T1000 (cell line): Measurements from ENCODE around the gene PRRX1.
A peak's percentile ranks its signal among the peaks of the same experiment; 100 is the strongest.

Experiments used
- DNase-seq: peaks from one replicate; lab custom pipeline; 2025; ENCODE audit warnings: mixed read lengths; lab: John Stamatoyannopoulos, UW

The PRRX1 gene

DNA sequence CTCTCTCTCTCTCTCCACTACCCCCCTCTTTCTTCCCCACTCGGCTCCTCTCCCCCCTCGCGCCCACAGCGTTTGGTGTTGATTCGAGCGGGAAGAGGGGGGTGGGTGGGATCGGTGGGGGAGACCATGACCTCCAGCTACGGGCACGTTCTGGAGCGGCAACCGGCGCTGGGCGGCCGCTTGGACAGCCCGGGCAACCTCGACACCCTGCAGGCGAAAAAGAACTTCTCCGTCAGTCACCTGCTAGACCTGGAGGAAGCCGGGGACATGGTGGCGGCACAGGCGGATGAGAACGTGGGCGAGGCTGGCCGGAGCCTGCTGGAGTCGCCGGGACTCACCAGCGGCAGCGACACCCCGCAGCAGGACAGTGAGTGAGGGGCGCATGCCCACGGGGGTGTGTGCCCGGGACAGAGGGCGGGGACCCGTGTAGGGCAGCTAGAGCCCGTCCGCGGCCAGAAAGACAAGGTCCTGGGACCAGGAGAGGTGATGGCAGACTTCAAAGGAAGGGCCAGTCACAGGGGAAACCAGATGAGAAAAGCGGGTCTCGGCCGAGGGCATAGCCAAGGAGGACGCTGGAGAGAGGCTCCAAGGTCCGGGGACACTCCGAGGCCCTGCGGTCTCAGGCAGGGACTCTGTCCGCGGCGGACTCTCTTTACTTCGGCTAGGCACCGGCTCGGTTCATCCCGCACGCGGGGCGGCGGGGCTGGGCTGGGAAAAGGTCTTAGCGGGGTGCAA lies at the start of gene PRRX1:
Gene PRRX1, plus strand, starts transcription at position 39 of the 735 bp plus-strand sequence. Its CDS starts 88 bp downstream, at position 127.
- DNase-seq, result no peak

DNA sequence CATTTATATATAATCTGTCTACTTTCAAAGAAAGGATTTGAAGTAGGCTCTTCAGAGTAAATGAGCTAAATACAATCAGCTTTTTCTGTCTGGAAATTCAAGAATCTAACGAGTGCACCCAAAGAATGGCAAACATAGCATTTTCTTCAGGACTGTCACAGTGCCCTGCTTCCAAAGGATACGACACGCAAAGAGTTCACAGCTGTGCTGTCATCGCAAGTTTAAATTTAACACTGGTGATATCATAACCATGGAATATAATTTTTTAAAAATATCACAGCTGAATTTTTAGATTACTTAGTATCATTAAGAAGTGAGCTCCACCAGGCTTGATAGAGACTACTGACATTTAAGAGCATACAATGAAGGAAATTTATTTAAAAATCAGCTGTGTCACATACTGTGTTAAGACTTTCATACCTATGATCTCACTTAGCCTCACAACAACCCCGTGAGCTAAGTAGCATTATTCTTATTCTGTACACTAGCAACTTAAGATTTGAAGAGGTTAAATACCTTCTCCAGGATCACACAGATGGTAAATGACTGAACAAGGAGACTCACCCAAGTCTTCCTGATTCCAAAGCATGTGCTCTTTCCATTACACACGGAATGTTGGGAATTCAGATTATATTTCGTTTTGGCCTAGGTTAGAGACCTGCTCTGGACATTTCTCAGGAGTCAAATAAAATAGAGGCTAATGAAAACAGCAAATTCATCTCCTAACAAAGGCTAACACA lies 46.2 kb upstream of the PRRX1 start:
- no peak for DNase-seq

DNA sequence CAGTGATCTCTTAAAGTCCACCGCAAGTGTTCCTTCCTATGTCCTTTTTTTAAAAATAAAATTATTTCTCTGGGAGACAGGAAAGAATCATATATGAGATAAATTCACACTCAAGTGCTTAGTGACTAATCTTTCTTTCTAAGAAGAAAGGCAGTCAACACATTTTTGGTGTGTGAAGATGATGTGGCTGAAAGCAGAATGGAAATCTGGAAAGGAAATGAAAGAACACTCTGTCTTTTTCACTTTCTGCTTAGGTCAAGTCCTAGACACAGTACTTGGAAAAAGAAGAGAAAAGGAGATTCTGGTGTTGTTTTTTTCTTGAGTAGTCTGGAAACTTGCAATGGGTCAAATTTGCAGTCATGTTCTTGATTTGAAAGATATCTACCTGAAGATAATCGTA lies 45.5 kb upstream of the PRRX1 start:
- no peak for DNase-seq

DNA sequence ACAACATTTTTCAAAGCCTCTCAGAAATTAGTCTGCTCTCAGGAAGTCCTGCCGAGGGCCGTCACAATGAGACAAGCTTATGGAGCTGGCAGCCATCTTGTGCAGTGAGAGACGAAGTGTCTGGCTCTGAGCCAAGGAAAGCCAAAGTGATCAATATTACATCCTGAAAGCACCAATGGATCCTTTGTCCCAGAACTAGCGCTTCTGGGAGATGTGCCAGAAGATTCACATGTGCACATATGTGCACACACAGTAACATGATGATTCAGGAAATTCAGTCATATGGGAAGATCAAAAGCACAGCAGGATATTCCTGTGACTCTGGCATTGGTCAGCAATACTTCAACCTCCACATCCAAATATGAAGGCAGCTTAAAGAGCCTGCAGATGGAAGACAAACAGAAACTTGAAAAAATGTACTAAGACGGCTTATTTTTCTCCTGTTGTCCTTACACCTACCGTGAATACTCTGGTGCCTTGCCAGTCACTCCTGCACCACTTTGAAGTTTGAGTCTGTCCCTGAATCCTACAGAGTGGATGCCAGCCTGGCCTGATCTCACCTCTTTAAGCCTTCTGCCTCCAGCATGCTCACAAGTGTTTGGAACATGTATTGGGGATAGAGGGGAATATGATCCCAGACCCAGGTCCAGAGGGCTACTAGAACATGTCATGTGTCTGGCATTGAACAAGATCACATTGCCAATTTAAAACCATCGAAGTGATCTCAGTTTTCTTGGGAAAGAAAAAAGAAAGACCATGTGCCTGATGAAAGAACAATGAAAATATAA lies 44.5 kb upstream of the PRRX1 start:
- DNase-seq, result no peak

DNA sequence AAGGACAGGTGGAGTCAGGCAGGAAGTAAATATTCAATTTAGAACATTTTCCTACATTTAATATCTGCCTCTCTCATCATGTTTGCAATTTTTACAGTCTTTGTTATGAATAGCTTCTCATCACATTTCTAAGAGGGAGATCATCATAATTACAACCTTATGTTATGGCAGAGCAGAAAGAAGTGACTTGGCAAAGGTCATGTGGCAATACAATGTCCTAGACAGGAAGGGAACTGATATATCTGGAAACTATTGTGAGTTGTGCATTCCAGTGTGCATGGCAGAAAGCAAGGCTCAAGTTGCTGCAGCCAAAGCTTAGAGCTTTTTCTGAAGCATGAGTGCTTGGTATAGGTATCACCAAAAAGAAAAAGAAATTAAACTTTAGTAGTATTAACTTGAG lies 43.8 kb upstream of the PRRX1 start:
- DNase-seq, result no peak

DNA sequence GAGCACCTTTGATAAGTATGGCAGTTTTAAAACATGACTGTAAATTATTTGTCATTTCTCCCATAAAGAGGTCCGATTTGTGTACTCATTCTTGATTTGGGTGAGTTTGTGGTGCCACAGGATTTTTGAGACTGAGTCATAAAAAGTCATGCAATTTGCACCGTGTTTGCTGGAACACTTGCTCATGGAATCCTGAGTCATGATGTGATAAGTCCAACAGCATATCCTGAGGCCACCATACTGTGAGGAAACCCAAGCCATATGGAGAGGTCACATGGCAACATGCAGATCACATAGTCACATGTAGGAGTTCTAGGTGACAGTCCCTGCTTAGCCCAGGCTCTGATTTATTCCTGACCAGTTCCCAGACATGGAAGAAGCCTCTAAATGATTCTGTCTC lies 40.8 kb upstream of the PRRX1 start:
- peak; percentile 62 for DNase-seq

DNA sequence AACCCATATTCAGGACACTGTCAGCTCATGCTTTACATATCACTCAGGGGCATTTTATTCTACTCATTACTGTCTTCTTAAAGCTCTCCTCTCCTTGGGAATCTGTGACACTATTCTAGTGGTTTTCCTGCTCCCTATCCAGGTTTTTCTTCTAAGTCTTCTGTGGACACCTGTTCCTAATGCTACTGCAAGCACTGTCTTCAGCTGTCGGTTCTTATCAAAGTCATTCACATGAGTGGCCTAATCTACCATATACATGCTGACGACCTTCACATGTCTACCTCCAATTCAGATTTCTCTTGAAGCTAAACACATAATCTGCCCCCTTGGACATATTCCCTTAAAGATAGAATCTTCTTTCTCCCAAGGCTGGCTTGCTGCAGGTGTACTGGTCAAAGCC lies 39.8 kb upstream of the PRRX1 start:
- DNase-seq, result no peak

DNA sequence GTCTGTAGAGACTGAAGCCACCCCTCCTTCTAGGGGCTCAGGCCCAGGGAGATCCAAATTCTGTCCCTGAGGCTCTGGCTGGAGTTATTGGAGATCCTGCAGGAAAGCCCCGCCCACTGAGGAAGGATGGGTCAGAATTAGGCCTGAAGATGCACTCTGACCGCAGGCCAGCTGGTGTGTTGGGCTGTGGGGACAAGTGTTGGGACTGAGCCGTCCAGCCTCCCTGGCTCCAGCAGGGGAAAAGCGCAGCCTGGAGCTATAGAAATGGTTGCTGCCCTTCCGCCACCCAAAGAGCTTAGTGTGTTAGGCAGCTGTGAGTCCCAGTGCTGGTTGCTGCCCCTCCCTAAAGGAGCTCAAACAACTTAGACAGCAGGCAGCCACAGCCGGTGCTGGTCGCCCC lies 33.0 kb upstream of the PRRX1 start:
- no peak for DNase-seq

DNA sequence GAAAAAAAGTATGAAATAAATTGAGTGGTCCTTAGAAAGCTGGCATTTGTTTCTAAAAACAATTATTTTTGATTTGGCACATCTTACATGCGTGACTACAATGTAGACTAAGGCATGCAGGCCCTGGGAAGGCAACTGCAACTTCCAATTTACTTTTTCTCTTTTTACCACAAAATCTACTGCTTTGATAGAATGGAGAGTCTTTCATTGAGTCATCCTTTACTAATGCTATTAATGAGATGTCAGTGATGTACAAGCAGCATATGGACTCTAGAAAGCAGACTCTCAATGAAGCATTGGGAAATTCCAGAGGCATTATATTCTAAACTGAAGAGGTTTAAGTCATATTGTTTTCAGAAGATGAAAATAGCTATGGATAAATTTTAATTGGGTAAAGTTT lies 29.6 kb upstream of the PRRX1 start:
- no peak for DNase-seq

DNA sequence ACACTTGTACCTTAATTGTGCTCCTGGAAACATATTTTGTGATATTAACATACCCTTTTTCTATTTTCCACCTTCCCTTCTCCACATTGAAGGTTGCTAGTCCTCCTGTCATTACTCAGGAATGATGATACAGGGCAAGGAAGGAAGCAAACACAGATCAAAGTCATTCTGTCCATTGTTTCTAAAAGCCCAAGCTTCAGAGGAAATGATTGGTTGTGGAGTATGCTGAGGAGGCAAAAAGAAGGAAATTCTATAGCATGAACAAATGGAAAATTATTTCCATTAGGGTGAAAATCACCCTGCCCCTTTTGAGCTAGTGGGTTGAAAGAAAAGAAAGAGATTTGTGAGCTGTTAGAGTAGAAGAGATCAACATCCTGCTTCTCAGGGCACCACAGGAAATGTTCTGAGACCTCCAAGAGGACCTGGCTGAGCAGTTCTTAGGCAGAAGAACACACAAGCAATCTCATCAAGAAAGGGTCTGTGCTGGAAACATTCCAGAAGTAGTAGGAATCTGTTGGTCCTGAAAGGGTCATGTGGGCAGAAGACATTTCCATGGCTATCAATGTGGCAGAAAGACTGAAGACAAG lies 29.0 kb upstream of the PRRX1 start:
- no peak for DNase-seq

DNA sequence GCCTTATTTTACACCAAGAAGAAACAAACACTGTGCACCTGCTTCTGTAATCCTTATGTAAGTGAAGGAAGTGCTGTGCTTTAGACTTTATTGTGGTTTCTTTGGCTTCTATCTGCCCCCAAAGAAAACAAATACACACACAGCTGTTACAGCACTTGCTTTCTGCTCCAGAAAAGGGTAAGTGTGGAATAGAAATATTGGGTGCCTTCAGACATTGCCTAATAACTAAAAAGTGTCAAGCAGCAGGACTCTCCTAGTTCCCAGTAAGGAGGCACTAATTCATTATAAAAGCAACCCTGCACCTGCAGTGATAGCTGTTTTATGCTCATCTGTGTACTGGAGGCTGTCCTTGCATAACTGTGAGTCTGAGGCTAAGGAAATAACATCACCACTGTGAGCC lies 23.4 kb upstream of the PRRX1 start:
- DNase-seq, result no peak

DNA sequence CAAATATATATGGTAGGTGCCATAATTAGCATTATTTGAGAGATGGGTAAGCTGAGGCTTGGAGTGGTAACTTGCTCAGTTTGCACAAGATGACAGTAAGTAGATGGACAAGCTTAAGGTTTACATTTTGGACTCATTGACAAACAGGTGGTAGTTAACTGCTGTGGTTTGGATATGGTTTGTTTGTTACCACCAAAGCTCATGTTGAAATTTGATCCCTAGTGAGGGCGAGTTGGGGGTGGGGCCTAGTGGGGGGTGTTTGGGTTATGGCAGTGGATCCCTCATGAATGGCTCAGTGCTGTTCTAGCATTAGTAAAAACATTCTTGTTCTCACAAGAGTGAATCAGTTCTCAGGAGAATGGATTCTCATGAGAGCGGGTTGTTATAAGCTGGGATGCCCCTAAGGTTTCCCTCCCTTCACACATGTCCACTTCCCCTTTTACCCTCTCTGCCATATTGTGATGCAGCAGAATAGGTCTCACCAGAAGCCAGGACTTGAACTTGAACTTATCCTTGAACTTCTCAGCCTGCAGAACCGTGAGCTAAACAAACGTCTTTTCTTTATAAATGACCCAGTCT lies 6.6 kb upstream of the PRRX1 start:
- no peak for DNase-seq

DNA sequence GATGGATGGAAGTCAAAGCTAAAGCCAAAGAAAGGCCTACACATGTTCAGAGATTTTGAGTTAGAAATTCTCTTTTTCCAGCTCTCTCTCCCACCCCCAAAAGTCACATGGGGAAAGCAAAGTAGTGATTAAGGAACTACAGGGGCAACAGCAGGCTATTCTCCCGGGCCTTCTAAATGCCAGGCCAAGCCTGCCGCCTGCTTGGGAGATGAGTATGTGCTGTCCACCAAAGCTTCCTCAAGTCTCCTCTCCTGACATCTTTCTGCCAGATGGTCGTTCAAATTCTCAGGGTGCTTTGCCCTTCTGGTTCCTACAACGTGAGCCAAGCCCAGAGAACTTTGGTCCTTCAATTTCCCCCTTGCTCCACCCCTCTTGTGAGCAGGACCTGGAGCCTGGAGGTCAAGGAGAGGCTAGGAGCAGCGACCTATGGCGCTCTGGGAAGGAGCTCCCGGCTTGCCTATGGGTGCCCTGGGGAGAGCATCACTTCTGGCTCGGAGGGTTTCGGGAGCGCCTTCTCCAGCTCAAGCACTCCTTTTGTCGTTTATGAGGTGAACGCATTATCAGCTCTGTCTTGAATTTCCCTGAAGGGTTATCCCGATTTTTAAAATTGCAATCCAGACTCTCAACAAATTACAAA lies 4.4 kb upstream of the PRRX1 start:
- DNase-seq, result no peak

DNA sequence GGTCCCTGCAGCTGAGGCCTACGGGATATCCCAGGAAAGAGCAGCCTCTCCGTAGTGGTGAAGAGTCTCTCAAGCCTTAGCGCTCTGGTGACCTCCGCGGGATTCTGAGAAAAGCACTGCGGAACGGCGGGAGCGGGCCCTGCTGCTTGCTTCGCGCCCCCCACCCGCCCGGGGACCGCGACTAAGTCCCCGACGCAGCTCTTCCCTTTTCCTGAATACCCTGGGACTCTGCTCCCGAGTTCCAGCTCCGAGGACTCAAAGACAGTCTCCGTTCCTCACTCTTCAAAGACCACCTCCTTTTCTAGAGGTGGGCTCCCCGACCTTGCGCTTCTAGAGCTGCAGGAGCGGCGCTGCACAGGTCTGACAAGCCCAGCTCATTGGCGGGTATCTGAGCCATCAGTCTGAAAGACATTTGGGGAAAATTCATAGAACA lies 3.6 kb upstream of the PRRX1 start:
- no peak for DNase-seq

DNA sequence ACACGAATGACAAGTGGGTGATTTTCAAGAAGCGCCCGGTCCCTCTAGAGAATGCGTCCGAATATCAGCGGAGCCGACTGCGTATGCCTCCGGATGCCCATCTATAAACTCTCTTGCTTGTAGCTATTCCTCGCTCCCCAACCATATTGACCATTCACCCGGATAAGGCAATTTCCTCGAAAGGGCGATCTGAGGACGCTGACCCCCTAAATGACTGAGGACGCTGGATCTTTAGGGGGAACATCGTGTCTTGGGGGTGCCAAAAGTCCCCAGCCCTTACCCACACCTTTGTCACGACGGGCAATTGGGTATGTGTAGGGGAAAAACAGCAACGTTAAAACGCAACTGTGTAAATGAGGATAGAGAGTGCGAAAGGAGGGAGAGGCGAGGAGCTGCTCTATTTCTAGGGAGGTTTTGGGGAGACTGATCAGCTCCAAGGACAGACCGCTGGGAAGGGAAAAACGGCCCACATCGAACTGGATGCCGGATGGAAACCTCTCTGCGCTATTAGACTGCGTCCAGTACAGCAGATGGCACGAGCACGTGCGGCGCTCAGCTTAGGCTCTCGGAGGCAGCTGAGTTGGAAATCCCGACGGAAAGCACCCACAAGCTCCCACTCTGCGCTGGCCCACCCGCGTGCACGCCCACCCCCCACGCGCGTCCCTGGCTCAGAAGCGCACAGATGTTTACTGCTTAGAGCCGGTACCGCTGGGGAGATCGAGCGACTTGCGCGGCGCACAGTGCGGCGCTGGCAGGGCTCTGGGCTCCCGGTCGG lies 2.9 kb upstream of the PRRX1 start:
- DNase-seq, result no peak

DNA sequence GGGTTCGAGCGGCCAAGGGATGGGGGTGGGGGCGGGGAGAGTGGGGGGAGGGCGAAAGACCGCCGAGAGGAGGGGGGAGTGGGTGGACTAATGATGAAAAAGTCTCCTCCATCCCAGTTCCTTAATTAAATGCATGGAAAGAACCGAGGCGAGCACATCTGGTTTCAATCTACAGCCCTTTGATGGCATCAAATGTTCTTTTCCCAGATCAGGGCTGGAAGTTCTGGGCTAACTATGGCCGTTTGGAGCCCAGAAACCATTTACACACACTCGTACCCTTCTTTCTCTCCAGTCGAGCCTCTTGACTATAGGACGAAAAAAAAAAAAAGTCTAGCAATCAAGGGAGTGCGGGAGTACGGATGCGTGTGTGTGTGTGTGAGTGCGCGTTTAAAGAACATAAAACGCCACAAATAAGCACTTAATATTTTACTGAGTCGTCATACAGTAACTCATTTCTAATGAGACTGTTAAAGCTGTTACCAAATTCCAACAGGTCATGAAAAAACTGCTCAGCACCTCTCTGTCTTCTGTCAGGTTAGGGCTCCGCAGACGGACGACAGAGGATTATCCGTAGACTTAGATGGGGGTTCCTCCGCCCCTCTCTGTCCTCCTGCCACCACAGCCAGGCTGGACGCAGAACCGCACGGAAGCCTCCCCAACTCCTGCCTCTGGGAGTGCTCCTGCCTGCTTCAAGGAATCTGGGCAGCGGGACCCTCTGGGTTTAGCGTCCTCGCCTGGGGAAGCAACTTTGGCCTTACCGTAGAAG lies 2.1 kb upstream of the PRRX1 start:
- no peak for DNase-seq

DNA sequence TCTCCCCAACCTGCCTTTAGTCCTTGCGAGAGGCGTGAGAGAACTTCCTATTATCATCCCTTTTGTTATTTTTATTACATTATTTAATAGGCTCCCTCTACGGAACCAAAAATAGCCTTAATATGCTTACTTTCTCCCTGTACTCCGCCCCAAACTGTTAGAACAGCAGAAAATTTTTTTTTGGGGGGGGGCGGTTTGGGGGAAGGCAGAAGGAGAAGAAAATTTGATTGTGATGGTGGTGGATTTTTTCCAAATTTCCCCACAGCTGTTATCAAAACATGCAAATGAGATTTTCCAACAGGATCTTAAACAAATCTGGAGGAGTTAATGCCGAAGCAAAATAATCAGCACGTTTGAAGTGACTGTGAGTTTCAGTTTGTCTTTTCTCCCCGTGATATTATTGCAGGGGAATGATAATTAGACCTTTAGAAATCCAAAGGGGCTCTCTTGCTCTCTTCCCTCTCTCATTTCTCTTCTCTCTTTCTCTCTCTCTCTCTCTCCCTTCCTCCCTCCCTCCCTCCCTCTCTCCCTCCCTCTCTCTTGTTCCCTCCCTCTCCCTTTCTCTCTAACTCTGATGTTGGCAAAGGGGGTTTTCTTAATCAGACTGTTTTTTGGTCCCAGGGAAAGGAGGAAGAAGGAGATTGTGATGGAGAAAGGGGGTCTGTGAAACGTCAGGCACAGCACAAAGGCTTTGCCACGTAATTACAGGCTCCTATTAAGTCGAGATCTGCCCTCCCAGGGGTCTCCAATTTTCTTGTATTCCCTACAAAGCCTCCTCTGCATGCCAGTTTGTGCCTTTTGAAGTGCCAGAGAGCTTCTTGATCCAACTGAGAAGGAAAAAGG lies 1.1 kb upstream of the PRRX1 start:
- DNase-seq, result no peak

DNA sequence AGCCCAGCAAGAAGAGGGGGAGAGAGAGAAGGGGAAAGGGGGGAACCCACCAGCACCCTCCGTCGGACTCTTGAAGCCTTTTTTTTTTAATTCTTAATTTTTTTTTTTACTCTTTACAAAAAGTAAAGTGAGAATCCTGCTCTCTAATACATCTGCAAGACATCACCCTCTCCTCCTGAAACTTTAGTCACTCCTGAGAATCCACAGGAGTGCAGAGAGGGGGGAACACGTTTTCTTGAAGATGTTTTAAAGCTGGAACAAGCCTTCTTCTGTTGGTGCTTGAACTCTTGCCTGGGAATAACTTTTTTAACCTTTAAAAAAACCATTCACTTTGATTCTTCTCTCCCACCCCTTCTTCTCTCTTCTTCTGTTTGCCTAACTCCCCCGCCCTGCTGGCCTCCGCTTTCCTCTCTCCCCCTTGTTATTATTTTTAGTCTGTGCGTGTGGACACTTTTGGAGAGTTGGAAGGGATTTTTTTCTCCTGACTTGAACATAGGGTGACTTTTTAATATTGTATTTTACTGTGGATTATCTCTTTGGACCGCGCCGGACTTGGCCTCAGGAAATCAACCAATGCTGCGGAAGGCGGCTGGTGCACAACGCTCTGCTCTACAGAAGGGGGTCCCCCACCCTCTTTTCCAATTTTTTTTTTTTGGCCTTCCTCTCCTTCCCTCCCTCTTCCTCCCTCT lies 383 bp upstream of the PRRX1 start:
- DNase-seq, result no peak
